Measurements from ENCODE around the gene HAGH.

DNA sequence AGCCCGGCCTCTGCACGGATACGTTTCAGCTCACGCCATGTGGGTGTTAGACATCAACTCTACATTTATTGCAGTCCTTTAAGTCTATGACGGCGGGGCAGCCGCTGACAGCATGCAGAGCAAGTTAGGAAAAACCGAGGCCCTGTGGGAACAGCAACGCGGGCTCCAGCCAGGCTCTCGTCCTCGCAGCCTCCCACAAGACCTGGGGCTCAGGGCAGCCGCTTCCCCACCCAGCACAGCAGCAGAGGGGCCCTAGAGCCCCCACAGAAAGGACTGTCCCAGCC, 50.0 kb downstream of the HAGH start:
- TF ChIP-seq, protein P1, sequence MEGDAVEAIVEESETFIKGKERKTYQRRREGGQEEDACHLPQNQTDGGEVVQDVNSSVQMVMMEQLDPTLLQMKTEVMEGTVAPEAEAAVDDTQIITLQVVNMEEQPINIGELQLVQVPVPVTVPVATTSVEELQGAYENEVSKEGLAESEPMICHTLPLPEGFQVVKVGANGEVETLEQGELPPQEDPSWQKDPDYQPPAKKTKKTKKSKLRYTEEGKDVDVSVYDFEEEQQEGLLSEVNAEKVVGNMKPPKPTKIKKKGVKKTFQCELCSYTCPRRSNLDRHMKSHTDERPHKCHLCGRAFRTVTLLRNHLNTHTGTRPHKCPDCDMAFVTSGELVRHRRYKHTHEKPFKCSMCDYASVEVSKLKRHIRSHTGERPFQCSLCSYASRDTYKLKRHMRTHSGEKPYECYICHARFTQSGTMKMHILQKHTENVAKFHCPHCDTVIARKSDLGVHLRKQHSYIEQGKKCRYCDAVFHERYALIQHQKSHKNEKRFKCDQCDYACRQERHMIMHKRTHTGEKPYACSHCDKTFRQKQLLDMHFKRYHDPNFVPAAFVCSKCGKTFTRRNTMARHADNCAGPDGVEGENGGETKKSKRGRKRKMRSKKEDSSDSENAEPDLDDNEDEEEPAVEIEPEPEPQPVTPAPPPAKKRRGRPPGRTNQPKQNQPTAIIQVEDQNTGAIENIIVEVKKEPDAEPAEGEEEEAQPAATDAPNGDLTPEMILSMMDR (IDR thresholded peaks at IDR 0.05; ENCODE audit: insufficient read depth, low read length), result no peak
- TF ChIP-seq POLR2AphosphoS5 (IDR thresholded peaks at IDR 0.05; ENCODE audit: low read depth), result no peak

All from HL-60 (cell line).